ENCODE data around the gene TSHZ2. TPM values are rescaled to one million over a fixed set of nuclear protein-coding genes. Genes with fewer than 3 reads are reported as not detected.

Gene TSHZ2
- total and polyA plus RNA-seq, 2 donors (not counting 3 experiments of a cell fraction or from before 2014, with no cell fraction given), result not detected

DNA sequence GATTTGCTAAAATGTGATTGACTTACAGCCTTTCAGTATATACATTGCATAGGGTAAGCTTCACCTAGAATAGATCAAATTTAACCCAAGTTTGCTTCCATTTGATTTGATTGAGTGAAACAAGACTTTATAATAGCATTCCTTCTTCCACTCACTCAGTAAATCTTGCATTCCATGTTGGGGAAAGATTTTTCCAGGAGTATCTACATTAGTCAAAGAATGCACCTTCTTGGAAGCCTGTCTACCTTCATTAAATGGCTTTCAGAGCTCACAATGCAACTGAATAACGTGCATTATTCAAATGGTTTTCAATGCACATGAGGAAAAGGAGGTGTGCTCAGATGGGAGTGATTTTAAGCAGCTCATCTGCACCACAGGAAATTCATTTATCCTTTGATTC is 38.3 kb upstream of the TSHZ2 start:
- Histone ChIP-seq H3K9ac (replicated peaks; ENCODE audit: extremely low read depth, insufficient read depth, low read length) (no peak overlapping the region), H3K9me3 (replicated peaks; ENCODE audit: control insufficient read depth, insufficient read depth, low read length) (peaks cover 2% of the 10 kb centered on the region), H3K36me3 (ENCODE audit: control insufficient read depth in 2 of 2, extremely low read depth in 1 of 2, insufficient read depth in 2 of 2, low read length in 2 of 2) (no peaks in the 10 kb centered on the region), H3K4me2 (ENCODE audit: insufficient read depth, low read length) (no peak overlapping the region), H3K79me2 (ENCODE audit: control insufficient read depth, insufficient read depth, low read length) (no peaks in the 10 kb centered on the region), H3K27me3 (ENCODE audit: control insufficient read depth in 2 of 2, insufficient read depth in 2 of 2, low read length in 2 of 2) (no peaks in the 10 kb centered on the region), H4K20me1 (replicated peaks; ENCODE audit: control insufficient read depth, extremely low read depth, insufficient read depth, low read length) (no peaks in the 10 kb centered on the region), H3K9me1 (replicated peaks; ENCODE audit: control insufficient read depth, extremely low read depth, insufficient read depth, low read length) (no peaks in the 10 kb centered on the region), H3K4me3 (replicated peaks in 1 of 3; ENCODE audit: insufficient read depth in 1 of 3, low read depth in 1 of 3, low read length in 3 of 3) (no peak overlapping the region), H2AFZ (ENCODE audit: low read depth, low read length) (no peak overlapping the region), H3K4me1 (ENCODE audit: control insufficient read depth, extremely low read depth, insufficient read depth, low read length) (no peaks in the 10 kb centered on the region), H3K27ac (ENCODE audit: insufficient read depth, low read depth, low read length) (no peak overlapping the region)
- dilution Hi-C loops (cut with MboI; ENCODE audit: extremely low pct_ligation_motif_present, low sequenced_read_pairs) (no loop called here), intact Hi-C loops (cut with micrococcal nuclease) (no loop called here)
- DNase-seq (ENCODE audit: low read depth, low spot score), result no peak
- ChIA-PET POLR2A (no interaction called here), CTCF (no interaction called here)
- TF ChIP-seq MYC (IDR thresholded peaks at IDR 0.05; ENCODE audit: low read depth, low read length) (no peak), FOS (IDR thresholded peaks at IDR 0.05; ENCODE audit: borderline replicate concordance, insufficient read depth, low read length) (no peak), JUN (IDR thresholded peaks at IDR 0.05; ENCODE audit: borderline replicate concordance, insufficient read depth, insufficient read length, low read depth) (no peak), POLR2AphosphoS5 (IDR thresholded peaks at IDR 0.05; ENCODE audit: insufficient read depth, low read depth, low read length) (no peak), GATA2 (IDR thresholded peaks at IDR 0.05; ENCODE audit: insufficient read depth, insufficient read length, low read depth, low read length) (no peak), POLR2A (IDR thresholded peaks at IDR 0.05; ENCODE audit: low read depth, low read length) (no peak), EZH2 (IDR thresholded peaks at IDR 0.05; ENCODE audit: borderline replicate concordance, low read depth, low read length, severe bottlenecking) (no peak)
- TF ChIP-seq, protein P1, sequence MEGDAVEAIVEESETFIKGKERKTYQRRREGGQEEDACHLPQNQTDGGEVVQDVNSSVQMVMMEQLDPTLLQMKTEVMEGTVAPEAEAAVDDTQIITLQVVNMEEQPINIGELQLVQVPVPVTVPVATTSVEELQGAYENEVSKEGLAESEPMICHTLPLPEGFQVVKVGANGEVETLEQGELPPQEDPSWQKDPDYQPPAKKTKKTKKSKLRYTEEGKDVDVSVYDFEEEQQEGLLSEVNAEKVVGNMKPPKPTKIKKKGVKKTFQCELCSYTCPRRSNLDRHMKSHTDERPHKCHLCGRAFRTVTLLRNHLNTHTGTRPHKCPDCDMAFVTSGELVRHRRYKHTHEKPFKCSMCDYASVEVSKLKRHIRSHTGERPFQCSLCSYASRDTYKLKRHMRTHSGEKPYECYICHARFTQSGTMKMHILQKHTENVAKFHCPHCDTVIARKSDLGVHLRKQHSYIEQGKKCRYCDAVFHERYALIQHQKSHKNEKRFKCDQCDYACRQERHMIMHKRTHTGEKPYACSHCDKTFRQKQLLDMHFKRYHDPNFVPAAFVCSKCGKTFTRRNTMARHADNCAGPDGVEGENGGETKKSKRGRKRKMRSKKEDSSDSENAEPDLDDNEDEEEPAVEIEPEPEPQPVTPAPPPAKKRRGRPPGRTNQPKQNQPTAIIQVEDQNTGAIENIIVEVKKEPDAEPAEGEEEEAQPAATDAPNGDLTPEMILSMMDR (IDR thresholded peaks at IDR 0.05; ENCODE audit: extremely low read depth in 1 of 2, insufficient read depth in 1 of 2, low read depth in 1 of 2, low read length in 2 of 2), result no peak
- TF ChIP-seq, protein P2, sequence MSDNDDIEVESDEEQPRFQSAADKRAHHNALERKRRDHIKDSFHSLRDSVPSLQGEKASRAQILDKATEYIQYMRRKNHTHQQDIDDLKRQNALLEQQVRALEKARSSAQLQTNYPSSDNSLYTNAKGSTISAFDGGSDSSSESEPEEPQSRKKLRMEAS (IDR thresholded peaks at IDR 0.05; ENCODE audit: insufficient read depth, insufficient read length), result no peak
- FAIRE-seq, result no peak
- no TSS peak for BruUV-seq (replicated peaks)
